HUES64 (cell line): ENCODE results near the gene OR6K2.

ENCODE experiments used
- H3K27ac ChIP-seq: 2 replicates; pipeline ENCODE4 v1.7.0; 2013; ENCODE audit warnings: low read depth, low read length, inconsistent platforms
- H3K27me3 ChIP-seq: 2 replicates; pipeline ENCODE4 v1.6.1; 2013; ENCODE audit warnings: mild to moderate bottlenecking, low read length; ENCODE audit not compliant: insufficient read depth
- H3K36me3 ChIP-seq: 2 replicates; pipeline ENCODE4 v1.6.1; 2013; ENCODE audit warnings: mild to moderate bottlenecking, low read length; ENCODE audit not compliant: insufficient read depth
- H3K4me1 ChIP-seq: 2 replicates; pipeline ENCODE4 v1.6.1; 2013; ENCODE audit warnings: mild to moderate bottlenecking, low read length, moderate library complexity; ENCODE audit not compliant: insufficient read depth
- H3K4me3 ChIP-seq: 2 replicates; pipeline ENCODE4 v1.5.1; 2013; ENCODE audit warnings: mild to moderate bottlenecking, low read length, moderate library complexity
- H3K9ac ChIP-seq: 2 replicates; pipeline ENCODE4 v1.6.1; 2013; ENCODE audit warnings: mild to moderate bottlenecking, low read depth, low read length
- H3K9me3 ChIP-seq: 2 replicates; pipeline ENCODE4 v1.6.1; 2013; ENCODE audit warnings: low read depth, low read length; ENCODE audit not compliant: insufficient read depth
- WGBS: fragments of 150-250, 120-280 bp; methylation state at CpG from one replicate; pipeline ENCODE4 v1.1.7; 2013; ENCODE audit warnings: missing lambda C conversion rate; 5-methylcytosine and 5-hydroxymethylcytosine counted together

The OR6K2 gene

DNA sequence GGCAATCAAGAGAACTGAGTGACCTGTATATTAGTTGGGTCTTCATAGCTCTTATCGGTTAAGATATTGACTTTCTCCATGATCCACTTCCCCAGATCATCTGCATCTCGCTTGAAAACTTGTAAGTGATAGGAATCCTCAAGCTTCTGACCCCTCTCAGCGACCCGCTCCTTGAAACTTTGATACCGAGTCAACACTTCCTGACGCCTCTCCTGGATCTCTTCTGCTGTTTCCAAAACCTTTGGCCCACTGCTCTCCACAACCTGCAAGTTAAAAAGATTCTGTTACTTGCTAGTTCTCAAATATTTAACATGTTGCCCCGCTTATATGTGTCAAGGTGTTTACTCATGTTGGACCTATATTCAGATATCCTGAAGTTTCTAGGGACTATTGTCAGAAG lies 15.4 kb downstream of the OR6K2 start:
- H3K36me3 ChIP-seq = no peaks in the 10 kb centered on the region
- no peak overlapping the region for H3K4me3 ChIP-seq
- H3K9ac ChIP-seq = no peak overlapping the region
- 79% methylated on average over 7 of the region's 7 CpGs for WGBS
- no peak overlapping the region for H3K27ac ChIP-seq
- H3K4me1 ChIP-seq = no peaks in the 10 kb centered on the region
- no peaks in the 10 kb centered on the region for H3K9me3 ChIP-seq
- H3K27me3 ChIP-seq = no peaks in the 10 kb centered on the region

DNA sequence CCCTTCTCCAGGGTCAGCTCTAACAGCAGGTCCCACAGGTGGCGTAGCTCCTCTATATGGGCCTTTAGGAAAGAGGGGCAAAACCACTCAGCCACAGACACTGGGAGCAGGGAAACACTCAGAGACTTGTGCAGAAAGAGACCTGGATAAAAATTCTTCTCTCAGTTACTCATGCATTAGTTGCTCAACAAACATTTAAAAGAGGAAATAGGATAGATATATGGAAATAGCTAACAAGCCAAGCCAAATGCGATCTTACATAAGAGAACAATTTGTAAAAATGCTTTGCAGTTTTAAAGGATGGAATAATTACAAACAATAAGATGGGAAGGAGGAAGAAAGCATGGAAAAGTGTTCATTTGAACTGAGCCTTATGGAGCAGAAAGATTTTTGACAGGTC lies 18.8 kb downstream of the OR6K2 start:
- Histone ChIP-seq H3K4me3 (no peak overlapping the region), H3K4me1 (no peaks in the 10 kb centered on the region), H3K9ac (no peak overlapping the region), H3K36me3 (no peaks in the 10 kb centered on the region), H3K27ac (no peak overlapping the region), H3K27me3 (no peaks in the 10 kb centered on the region), H3K9me3 (no peaks in the 10 kb centered on the region)
- 98% methylated on average over 2 of the region's 2 CpGs for WGBS

DNA sequence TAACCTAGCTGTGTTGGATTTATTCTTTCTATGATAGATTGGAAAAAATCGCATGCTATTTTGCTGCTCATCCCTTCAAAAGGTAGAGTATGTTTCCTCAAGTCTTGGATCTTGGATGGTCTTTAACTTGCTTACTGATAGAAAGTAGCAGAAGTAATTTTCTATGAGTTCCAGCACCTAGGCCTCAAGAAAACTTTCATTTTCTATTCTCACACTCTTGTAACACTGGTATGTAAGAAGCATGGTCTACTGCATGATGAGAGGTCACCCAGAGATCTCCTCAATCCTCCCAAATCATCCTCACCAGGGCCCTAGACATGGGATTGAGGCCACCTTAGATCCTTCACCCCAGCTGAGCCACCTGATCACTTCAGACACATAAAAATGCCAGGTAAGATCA lies 21.2 kb downstream of the OR6K2 start:
- H3K4me1 ChIP-seq = no peaks in the 10 kb centered on the region
- no peak overlapping the region for H3K9ac ChIP-seq
- H3K36me3 ChIP-seq = no peaks in the 10 kb centered on the region
- 94% methylated on average over 1 of the region's 1 CpG for WGBS
- H3K27ac ChIP-seq = no peak overlapping the region
- no peak overlapping the region for H3K4me3 ChIP-seq
- H3K27me3 ChIP-seq = no peaks in the 10 kb centered on the region
- H3K9me3 ChIP-seq = no peaks in the 10 kb centered on the region

DNA sequence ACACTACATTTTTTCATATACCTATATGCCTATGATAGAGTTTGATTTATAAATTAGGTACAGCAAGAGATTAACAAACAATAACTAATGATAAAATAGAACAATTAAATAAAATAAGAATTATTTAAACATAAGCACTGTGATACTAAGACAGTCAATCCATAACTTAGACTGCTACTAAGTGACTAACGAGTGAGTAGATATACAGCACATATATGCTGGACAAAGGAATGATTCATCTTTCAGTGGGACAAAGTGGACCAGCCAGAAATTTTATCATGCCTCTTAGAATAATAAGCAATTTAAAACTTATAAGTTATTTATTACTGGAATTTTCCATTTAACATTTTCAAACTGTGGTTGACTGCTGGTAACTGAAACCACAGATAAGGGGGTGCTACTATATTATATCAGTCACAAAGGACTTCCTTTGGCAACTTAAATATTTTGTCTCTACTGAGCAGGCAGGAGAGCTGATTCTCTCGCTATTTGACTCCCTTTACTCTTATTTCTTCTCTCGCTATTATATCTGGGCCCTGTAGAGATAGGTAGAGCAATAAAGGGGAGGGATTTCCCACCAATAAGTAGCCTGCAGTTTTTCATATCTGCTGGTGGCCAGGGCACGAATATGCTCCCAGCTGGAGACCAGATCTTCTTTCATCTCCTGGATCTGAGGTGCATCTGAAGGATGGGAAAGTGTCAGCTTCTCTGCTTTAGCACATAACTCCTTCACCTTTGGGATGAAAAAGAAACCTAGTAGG lies 24.7 kb downstream of the OR6K2 start:
- Histone ChIP-seq H3K36me3 (no peaks in the 10 kb centered on the region), H3K27me3 (no peaks in the 10 kb centered on the region), H3K27ac (no peak overlapping the region), H3K9me3 (no peaks in the 10 kb centered on the region), H3K4me1 (no peaks in the 10 kb centered on the region), H3K9ac (no peak overlapping the region), H3K4me3 (no peak overlapping the region)
- 92% methylated on average over 2 of the region's 4 CpGs for WGBS

DNA sequence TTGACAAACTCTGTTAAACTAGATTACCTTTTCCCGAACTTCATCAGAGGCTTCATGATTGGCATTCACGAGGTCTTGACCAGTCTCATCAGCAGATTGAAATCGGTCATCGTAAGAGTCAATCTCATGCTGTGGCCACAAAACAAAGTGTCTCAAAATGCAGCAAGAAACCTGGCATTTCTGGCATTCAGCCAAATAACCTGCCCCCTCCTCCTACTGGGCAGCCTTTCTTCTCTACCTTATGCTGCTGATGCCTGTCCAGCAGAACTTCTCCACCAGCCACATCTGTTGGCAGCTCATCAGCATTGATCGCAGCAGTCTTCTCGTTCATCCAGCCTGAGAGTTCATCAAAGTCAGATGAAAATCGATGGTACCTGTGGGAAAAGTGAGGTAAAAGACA lies 26.1 kb downstream of the OR6K2 start:
- Histone ChIP-seq H3K27ac (no peak overlapping the region), H3K4me3 (no peak overlapping the region), H3K27me3 (no peaks in the 10 kb centered on the region), H3K9ac (no peak overlapping the region), H3K36me3 (no peaks in the 10 kb centered on the region), H3K4me1 (no peaks in the 10 kb centered on the region), H3K9me3 (no peaks in the 10 kb centered on the region)
- WGBS = 94% methylated on average over 7 of the region's 7 CpGs

DNA sequence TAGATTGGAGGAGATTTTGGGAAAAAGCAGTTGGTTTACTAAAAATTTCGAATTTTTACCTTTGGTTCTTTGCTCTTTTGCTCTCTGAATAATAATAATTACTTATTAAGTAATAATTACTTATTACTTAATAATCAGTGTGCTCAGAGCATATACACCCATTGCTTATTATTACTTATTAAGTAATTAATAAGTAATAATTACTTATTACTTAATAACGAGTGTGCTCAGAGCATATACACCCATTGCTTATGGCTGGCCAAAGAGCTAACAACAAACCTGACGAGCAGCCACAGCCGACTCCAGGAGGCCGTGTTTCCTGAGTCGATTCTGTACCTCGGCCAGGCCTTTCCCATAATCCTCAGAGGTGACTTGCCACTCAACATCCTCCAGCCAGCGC lies 34.4 kb downstream of the OR6K2 start:
- 93% methylated on average over 8 of the region's 8 CpGs for WGBS
- H3K36me3 ChIP-seq = no peaks in the 10 kb centered on the region
- no peak overlapping the region for H3K4me3 ChIP-seq

DNA sequence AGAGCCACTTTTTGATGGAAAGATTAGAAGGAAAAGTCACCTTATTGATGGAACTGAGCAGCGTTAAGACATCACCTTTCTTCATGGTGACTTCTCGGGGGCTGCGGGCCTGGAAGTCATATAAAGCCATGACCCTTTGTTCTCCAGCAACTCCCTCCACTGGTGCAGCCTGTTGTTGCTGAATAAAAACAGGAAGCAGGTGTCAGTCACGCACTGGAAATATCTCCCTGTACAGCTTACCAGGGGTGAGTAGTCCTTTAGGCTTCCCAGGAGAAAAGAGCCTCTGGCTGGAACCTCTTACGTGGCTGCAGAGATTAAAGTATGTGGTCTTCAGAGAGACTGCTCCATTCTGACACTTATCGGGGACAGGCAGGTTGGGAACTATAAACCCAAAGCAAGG lies 45.9 kb downstream of the OR6K2 start:
- WGBS = 90% methylated on average over 6 of the region's 6 CpGs
- Histone ChIP-seq H3K9me3 (no peaks in the 10 kb centered on the region), H3K9ac (no peak overlapping the region), H3K27me3 (no peaks in the 10 kb centered on the region), H3K4me3 (no peak overlapping the region), H3K4me1 (no peaks in the 10 kb centered on the region), H3K36me3 (no peaks in the 10 kb centered on the region), H3K27ac (no peak overlapping the region)

More for the DNA sequence above, 34.4 kb downstream of the OR6K2 start:
- H3K9me3 ChIP-seq = no peaks in the 10 kb centered on the region
- H3K27ac ChIP-seq = no peak overlapping the region
- H3K9ac ChIP-seq = no peak overlapping the region
- H3K27me3 ChIP-seq = no peaks in the 10 kb centered on the region
- H3K4me1 ChIP-seq = no peaks in the 10 kb centered on the region

DNA sequence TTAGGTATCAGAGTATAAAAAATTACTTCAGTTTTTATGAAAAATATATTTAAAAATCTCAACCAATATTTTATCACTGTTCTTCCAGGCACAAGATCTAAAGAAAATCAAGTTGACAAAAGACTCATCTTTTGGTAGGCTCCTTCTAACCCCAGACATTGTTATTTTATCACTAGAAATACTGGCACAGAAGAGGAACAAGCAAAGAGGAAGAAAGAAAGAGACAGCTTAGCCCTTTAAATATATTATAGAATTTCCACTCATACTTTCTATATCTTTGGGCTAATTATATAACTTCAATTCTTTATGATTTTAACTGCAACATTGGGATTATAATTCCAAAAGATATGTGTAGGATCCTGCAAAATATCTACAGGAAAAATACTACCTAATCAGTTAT lies 46.4 kb downstream of the OR6K2 start:
- Histone ChIP-seq H3K9me3 (no peaks in the 10 kb centered on the region), H3K27me3 (no peaks in the 10 kb centered on the region), H3K36me3 (no peaks in the 10 kb centered on the region), H3K4me3 (no peak overlapping the region), H3K27ac (no peak overlapping the region), H3K9ac (no peak overlapping the region), H3K4me1 (no peaks in the 10 kb centered on the region)

DNA sequence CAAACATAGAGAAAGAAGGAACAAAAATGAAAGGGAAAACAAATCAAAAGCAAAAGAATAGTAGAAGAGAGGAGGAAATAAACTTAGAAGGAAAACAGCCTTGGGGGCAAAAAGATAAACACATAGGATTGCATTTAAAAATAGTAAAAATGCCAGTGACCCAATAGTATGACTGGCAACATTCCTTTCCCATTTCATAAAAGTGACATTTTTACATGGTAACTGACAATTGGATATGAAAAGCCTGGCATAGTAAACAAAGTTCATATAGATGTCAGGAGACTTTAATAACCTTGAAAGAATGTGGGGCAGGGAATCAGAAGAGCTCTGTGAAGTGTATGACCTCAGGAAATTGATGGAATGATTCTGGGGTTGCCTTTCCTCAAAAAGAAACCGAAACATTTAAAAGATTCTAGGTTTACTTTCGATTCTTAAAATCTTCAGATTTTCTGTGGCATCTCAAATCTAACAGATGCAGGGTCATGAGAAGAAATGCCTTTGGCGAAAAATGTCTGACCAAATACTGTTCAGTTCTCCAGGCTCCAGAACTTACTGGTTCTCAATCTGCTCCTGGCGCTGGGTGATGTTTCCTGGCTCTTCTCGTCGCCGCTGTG lies 47.6 kb downstream of the OR6K2 start:
- no peaks in the 10 kb centered on the region for H3K27me3 ChIP-seq
- H3K9me3 ChIP-seq = no peaks in the 10 kb centered on the region
- no peak overlapping the region for H3K9ac ChIP-seq
- H3K4me1 ChIP-seq = no peaks in the 10 kb centered on the region
- H3K4me3 ChIP-seq = no peak overlapping the region
- 96% methylated on average over 7 of the region's 7 CpGs for WGBS
- H3K36me3 ChIP-seq = no peaks in the 10 kb centered on the region
- no peak overlapping the region for H3K27ac ChIP-seq
